Lower leg skin (tissue), 4 donors: ENCODE results near the gene CMIP. TPM values are rescaled to one million over a fixed set of nuclear protein-coding genes. Genes with fewer than 3 reads are reported as not detected.

Experiments
- DNase-seq, 2 donors: peaks; one replicate each; pipeline ENCODE4 v3.0.0-alpha.2; 2019; ENCODE audit warnings: low spot score in 2 of 2
- H3K4me3 ChIP-seq: fragments of 200-600 bp; sonication (generic); 2 replicates; pipeline ENCODE4 v1.5.1; 2017; ENCODE audit warnings: mild to moderate bottlenecking, low read depth; ENCODE audit not compliant: poor library complexity, severe bottlenecking
- POLR2A ChIP-seq, 2 donors: fragments of 450-650 bp; IDR thresholded peaks; one replicate each; pipeline ENCODE4 v1.6.1; 2016 to 2017; ENCODE audit warnings: antibody characterized with exemption in 2 of 2, mild to moderate bottlenecking in 1 of 2, moderate library complexity in 1 of 2
- WGBS, 2 donors: methylation state at CpG; one replicate each; pipeline ENCODE4 v1.1.5; 2018; 5-methylcytosine and 5-hydroxymethylcytosine counted together
- intact Hi-C: fragments of 100-400 bp; cut with DNase I; formaldehyde crosslinking; loops from one replicate; pipeline ENCODE4 v1.15.0; 2023; ENCODE audit warnings: low total_unique reads
- total RNA-seq, 4 donors: library from RNA; depleted of rRNA; stranded (reverse); fragments of >200 nt; gene quantifications; one replicate each; pipeline ENCODE4 v1.1.0, GENCODE V29; 2016
- TF ChIP-seq, protein P1 (sequence below), 3 donors: fragments of 450-650 bp; IDR thresholded peaks; one replicate each; pipeline ENCODE4 v1.5.1; 2016; ENCODE audit warnings: antibody characterized with exemption in 3 of 3, mild to moderate bottlenecking in 3 of 3, moderate library complexity in 2 of 3

CMIP gene
- total RNA-seq, 4 donors from 2014 or later: 53.7 to 115 (median 77.4) TPM

DNA sequence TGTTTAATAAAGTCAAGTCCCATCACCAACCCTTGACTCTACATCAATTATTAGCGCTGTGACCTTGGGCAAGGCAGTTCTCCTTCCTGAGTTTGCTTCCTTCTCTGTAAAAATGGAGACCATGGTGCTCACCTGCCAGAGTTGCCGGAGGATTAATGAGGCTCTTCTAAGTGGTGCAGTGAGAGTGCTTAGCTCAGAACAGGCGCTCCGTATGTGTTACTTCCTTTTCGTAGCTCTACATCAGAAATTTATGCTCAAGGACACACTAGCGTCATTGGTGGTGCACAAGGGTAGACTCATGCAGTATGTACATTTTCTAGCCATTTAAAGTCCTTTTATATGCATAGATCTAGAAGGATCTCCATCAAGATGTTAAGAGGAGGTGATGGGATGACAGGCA, 17.4 kb upstream of the CMIP start:
- TF ChIP-seq POLR2A (IDR thresholded peaks at IDR 0.05): no peak
- TF ChIP-seq, protein P1, sequence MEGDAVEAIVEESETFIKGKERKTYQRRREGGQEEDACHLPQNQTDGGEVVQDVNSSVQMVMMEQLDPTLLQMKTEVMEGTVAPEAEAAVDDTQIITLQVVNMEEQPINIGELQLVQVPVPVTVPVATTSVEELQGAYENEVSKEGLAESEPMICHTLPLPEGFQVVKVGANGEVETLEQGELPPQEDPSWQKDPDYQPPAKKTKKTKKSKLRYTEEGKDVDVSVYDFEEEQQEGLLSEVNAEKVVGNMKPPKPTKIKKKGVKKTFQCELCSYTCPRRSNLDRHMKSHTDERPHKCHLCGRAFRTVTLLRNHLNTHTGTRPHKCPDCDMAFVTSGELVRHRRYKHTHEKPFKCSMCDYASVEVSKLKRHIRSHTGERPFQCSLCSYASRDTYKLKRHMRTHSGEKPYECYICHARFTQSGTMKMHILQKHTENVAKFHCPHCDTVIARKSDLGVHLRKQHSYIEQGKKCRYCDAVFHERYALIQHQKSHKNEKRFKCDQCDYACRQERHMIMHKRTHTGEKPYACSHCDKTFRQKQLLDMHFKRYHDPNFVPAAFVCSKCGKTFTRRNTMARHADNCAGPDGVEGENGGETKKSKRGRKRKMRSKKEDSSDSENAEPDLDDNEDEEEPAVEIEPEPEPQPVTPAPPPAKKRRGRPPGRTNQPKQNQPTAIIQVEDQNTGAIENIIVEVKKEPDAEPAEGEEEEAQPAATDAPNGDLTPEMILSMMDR (IDR thresholded peaks at IDR 0.05): no peak
- 86 to 89% methylated on average over 6 of the region's 6 CpGs for WGBS, 2 donors
- intact Hi-C loops: no loop called here
- no peak for DNase-seq
- no peak overlapping the region for H3K4me3 ChIP-seq

DNA sequence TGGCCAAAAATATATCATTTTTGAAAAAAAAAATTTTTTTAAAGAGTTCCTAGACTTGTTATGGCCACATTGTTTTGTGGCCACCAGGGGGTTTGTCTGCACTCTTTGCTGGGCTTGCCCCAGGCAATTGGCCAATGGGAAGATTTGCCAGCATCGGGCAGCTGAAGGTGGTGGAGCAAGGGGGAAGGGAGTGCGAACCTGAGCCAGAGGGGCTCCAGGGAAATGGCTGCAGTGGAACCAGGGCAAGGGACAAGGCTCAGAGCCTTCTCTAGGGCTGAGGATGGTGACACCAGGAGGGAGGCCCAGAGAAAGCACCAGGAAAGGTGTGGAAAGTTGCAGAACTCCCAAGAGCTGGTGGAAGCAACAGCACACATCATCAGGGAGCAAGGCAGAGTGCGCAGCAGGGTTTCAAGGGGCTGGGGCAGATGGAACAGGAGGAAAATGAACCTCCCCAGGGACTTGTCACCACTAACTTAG, 15.5 kb upstream of the CMIP start:
- no peak for TF ChIP-seq POLR2A (IDR thresholded peaks at IDR 0.05)
- TF ChIP-seq, protein P1 (IDR thresholded peaks at IDR 0.05): no peak
- WGBS, 2 donors: 59 to 60% methylated on average over 3 of the region's 3 CpGs
- intact Hi-C loops: no loop called here
- H3K4me3 ChIP-seq: no peak overlapping the region
- no peak for DNase-seq

DNA sequence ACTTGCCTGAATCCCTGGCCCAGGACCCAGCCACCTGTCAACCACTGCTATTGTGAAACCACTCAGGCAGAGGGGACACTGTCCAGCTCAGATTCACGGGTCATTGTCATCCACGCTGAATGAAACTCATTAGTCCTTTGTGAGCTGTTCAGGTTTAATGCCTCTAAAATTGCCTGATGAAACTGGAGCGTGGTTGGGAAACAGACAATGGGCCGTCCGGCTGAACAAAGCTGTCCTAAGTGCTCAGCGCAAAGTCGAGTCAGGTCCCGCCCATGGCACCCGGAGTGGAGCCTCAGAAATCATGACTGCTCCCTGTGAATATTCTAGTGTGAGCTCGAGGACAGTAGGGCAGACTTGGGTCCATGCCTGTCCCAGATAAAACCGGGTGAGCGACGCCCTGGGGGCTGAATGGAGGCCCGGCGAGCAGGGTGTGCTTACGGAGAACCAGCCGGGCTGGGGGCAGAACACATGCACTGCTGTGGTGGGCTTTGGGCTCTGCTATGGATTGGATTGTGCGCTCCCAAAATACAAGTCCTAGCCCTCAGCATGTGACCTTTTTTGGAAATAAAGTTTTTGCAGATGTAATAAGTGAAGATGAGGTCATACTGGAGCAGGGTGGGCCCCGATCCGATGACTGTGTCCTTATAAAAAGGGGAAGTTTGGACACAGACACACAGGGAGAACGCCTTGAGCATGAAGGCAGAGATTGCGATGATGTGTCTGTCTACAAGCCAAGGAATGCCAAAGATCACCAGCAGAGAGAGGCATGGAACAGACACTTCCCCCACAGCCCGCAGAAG, 12.9 kb upstream of the CMIP start:
- 70 to 74% methylated on average over 23 of the region's 23 CpGs for WGBS, 2 donors
- H3K4me3 ChIP-seq: no peak overlapping the region
- peak in 1 of 2 donors; percentile 40 for DNase-seq
- intact Hi-C loops: loop anchor here (10.0 kb wide), 1 partner anchor 213 kb away; no protein-coding TSS in a partner anchor
- TF ChIP-seq, protein P1 (IDR thresholded peaks at IDR 0.05): no peak
- no peak for TF ChIP-seq POLR2A (IDR thresholded peaks at IDR 0.05)

DNA sequence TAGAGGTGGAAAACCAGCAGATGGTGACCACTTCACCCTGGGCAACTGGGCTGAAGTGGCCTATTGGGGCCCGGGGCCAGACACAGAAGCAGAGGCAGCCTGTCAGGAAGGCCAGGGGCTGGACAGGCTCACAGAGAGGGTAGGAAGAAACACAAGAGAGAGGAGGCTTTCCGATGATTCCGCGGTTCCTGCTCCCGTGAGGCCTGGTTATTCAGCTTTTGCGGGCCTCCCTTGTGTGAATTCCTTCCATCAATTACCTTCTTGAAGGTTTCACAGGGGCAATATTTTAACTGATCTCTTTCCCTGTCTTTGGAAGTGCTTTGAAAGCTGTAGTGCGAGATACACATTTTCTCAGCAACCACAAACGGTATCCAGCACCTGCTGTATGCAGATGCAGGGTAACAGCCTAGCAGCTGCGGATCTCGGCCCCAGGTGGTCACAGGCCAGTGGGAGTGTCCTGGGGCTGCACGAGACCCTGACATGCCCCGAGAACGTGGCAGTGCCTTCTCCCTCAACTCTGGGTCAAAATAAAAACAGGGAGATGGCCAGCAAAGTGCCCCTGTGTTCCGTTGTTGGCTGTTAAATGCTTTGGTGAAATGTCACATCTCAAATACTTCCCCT, 11.6 kb upstream of the CMIP start:
- no peak for DNase-seq
- no peak overlapping the region for H3K4me3 ChIP-seq
- TF ChIP-seq POLR2A (IDR thresholded peaks at IDR 0.05): no peak
- TF ChIP-seq, protein P1 (IDR thresholded peaks at IDR 0.05): no peak
- intact Hi-C loops: loop anchor here (10.0 kb wide), 1 partner anchor 212 kb away; no protein-coding TSS in a partner anchor
- WGBS, 2 donors: 76 to 90% methylated on average over 14 of the region's 14 CpGs

DNA sequence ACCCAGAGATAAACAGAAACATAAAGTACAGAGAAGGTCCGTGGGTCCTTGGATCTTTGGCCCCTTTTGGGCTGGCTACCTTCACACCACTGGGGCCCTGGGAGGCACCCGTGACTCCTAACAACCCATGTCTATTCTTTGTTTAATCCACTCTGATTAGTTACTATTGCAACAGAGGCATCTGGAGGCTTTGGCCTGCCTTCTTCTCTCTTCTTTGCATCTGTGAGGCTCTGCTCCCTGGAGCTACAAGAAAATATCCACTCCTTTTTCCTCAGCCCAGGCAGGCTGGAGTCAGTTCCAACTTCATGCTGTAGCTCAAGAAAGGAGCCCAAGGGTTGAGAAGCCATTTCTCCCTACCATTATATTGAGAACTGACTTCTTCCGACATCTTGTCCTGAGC, 9.5 kb upstream of the CMIP start:
- DNase-seq: no peak
- H3K4me3 ChIP-seq: no peak overlapping the region
- WGBS, 2 donors: 83 to 88% methylated on average over 3 of the region's 3 CpGs
- intact Hi-C loops: loop anchor here (10.0 kb wide), 1 partner anchor 210 kb away; no protein-coding TSS in a partner anchor
- TF ChIP-seq POLR2A (IDR thresholded peaks at IDR 0.05): no peak
- TF ChIP-seq, protein P1 (IDR thresholded peaks at IDR 0.05): no peak
